Prostate gland (tissue), 2 donors: ENCODE data around the gene PPP1R12B.

Experiments used
- CTCF ChIP-seq, 4 experiments: fragments of 200-600 bp in 2 of 4; fragments of 450-650 bp in 2 of 4; sonication (generic) in 2 of 4; IDR thresholded peaks; 1 replicate in 3 of 4; 2 replicates in 1 of 4; pipeline ENCODE4 v1.5.1; 2016 to 2019; ENCODE audit warnings: antibody characterized with exemption in 4 of 4, mild to moderate bottlenecking in 2 of 4, moderate library complexity in 2 of 4
- POLR2A ChIP-seq: fragments of 450-650 bp; IDR thresholded peaks from one replicate; pipeline ENCODE4 v1.6.1; 2016; ENCODE audit warnings: antibody characterized with exemption, mild to moderate bottlenecking

GRCh38 chr1:202343652-202344349 lies 4.7 kb upstream of the PPP1R12B start:
- TF ChIP-seq POLR2A (no peak), CTCF (IDR thresholded peaks at IDR 0.05) (peak; percentile 75 to 86 (median 80))
